ENCODE data around the gene INMT.

Gene INMT

GRCh38 chr7:30778255-30779025, 26.5 kb downstream of the INMT start:
- Mint-ChIP-seq H3K27ac (no peak overlapping the region), H3K27me3 (no peaks in the 10 kb centered on the region), H3K36me3 (ENCODE audit: low read depth) (peaks cover 15% of the 10 kb centered on the region), H3K4me1 (ENCODE audit: low read depth) (peaks cover 5% of the 10 kb centered on the region), H3K4me3 (no peak overlapping the region), H3K9me3 (no peaks in the 10 kb centered on the region)

GRCh38 chr7:30779574-30779973, 27.6 kb downstream of the INMT start:
- H3K27me3 Mint-ChIP-seq, result no peaks in the 10 kb centered on the region
- peaks cover 16% of the 10 kb centered on the region for H3K36me3 Mint-ChIP-seq (ENCODE audit: low read depth)
- H3K9me3 Mint-ChIP-seq, result no peaks in the 10 kb centered on the region
- no peak overlapping the region for H3K4me3 Mint-ChIP-seq
- peaks cover 5% of the 10 kb centered on the region for H3K4me1 Mint-ChIP-seq (ENCODE audit: low read depth)
- H3K27ac Mint-ChIP-seq, result no peak overlapping the region

GRCh38 chr7:30780941-30781340, 29.0 kb downstream of the INMT start:
- Mint-ChIP-seq H3K4me1 (ENCODE audit: low read depth) (peaks cover 5% of the 10 kb centered on the region), H3K4me3 (no peak overlapping the region), H3K36me3 (ENCODE audit: low read depth) (peaks cover 16% of the 10 kb centered on the region), H3K27ac (no peak overlapping the region), H3K9me3 (no peaks in the 10 kb centered on the region), H3K27me3 (no peaks in the 10 kb centered on the region)

DNA sequence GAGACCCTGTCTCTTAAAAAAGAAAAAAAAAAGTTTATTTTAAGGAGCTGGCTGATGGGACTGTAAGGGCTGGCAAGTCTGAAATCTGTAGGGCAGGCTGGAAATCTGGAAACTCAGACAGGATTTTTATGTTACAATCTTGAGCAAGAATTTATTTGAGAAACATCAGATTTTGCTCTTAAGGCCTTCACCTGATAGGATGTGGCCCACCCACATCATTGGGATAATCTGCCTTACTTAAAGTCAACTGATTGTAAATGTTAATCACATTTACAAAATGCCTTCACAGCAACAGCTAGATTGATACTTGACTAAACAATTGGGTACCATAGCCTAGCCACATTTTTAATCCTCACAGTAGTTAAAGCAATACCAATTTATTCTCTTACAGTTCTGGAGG, 30.8 kb downstream of the INMT start:
- Mint-ChIP-seq H3K4me3 (no peak overlapping the region), H3K27me3 (no peaks in the 10 kb centered on the region), H3K9me3 (no peaks in the 10 kb centered on the region), H3K36me3 (ENCODE audit: low read depth) (peaks cover 16% of the 10 kb centered on the region), H3K27ac (no peak overlapping the region), H3K4me1 (ENCODE audit: low read depth) (peaks cover 5% of the 10 kb centered on the region)

- no peaks in the 10 kb centered on the region for H3K9me3 Mint-ChIP-seq
- no peak overlapping the region for H3K4me3 Mint-ChIP-seq
- peaks cover 16% of the 10 kb centered on the region for H3K36me3 Mint-ChIP-seq (ENCODE audit: low read depth)
- no peak overlapping the region for H3K27ac Mint-ChIP-seq
- H3K27me3 Mint-ChIP-seq, result no peaks in the 10 kb centered on the region
- H3K4me1 Mint-ChIP-seq (ENCODE audit: low read depth), result no peaks in the 10 kb centered on the region
These were observed 33.9 kb downstream of the INMT start for GRCh38 chr7:30785786-30786185.

- H3K4me3 Mint-ChIP-seq, result no peak overlapping the region
- no peaks in the 10 kb centered on the region for H3K9me3 Mint-ChIP-seq
- H3K27ac Mint-ChIP-seq, result no peak overlapping the region
- no peaks in the 10 kb centered on the region for H3K4me1 Mint-ChIP-seq (ENCODE audit: low read depth)
- no peaks in the 10 kb centered on the region for H3K27me3 Mint-ChIP-seq
- H3K36me3 Mint-ChIP-seq (ENCODE audit: low read depth), result peaks cover 11% of the 10 kb centered on the region
These were observed 35.6 kb downstream of the INMT start for GRCh38 chr7:30787486-30787885.

GRCh38 chr7:30788640-30789333, 36.9 kb downstream of the INMT start:
- H3K36me3 Mint-ChIP-seq (ENCODE audit: low read depth), result peaks cover 3% of the 10 kb centered on the region
- no peaks in the 10 kb centered on the region for H3K9me3 Mint-ChIP-seq
- no peak overlapping the region for H3K27ac Mint-ChIP-seq
- H3K4me3 Mint-ChIP-seq, result no peak overlapping the region
- H3K4me1 Mint-ChIP-seq (ENCODE audit: low read depth), result no peaks in the 10 kb centered on the region
- H3K27me3 Mint-ChIP-seq, result no peaks in the 10 kb centered on the region

GRCh38 chr7:30789334-30789711, 37.4 kb downstream of the INMT start:
- H3K4me1 Mint-ChIP-seq (ENCODE audit: low read depth), result no peaks in the 10 kb centered on the region
- H3K4me3 Mint-ChIP-seq, result no peak overlapping the region
- H3K27ac Mint-ChIP-seq, result no peak overlapping the region
- no peaks in the 10 kb centered on the region for H3K9me3 Mint-ChIP-seq
- H3K27me3 Mint-ChIP-seq, result no peaks in the 10 kb centered on the region
- peaks cover 3% of the 10 kb centered on the region for H3K36me3 Mint-ChIP-seq (ENCODE audit: low read depth)

GRCh38 chr7:30790356-30790755, 38.4 kb downstream of the INMT start:
- Mint-ChIP-seq H3K4me3 (no peak overlapping the region), H3K27ac (no peak overlapping the region), H3K36me3 (ENCODE audit: low read depth) (peaks cover 3% of the 10 kb centered on the region), H3K4me1 (ENCODE audit: low read depth) (no peaks in the 10 kb centered on the region), H3K27me3 (no peaks in the 10 kb centered on the region), H3K9me3 (no peaks in the 10 kb centered on the region)

GRCh38 chr7:30791114-30791513, 39.2 kb downstream of the INMT start:
- no peaks in the 10 kb centered on the region for H3K9me3 Mint-ChIP-seq
- no peaks in the 10 kb centered on the region for H3K27me3 Mint-ChIP-seq
- H3K4me3 Mint-ChIP-seq, result no peak overlapping the region
- H3K4me1 Mint-ChIP-seq (ENCODE audit: low read depth), result no peaks in the 10 kb centered on the region
- H3K27ac Mint-ChIP-seq, result no peak overlapping the region
- peaks cover 3% of the 10 kb centered on the region for H3K36me3 Mint-ChIP-seq (ENCODE audit: low read depth)

DNA sequence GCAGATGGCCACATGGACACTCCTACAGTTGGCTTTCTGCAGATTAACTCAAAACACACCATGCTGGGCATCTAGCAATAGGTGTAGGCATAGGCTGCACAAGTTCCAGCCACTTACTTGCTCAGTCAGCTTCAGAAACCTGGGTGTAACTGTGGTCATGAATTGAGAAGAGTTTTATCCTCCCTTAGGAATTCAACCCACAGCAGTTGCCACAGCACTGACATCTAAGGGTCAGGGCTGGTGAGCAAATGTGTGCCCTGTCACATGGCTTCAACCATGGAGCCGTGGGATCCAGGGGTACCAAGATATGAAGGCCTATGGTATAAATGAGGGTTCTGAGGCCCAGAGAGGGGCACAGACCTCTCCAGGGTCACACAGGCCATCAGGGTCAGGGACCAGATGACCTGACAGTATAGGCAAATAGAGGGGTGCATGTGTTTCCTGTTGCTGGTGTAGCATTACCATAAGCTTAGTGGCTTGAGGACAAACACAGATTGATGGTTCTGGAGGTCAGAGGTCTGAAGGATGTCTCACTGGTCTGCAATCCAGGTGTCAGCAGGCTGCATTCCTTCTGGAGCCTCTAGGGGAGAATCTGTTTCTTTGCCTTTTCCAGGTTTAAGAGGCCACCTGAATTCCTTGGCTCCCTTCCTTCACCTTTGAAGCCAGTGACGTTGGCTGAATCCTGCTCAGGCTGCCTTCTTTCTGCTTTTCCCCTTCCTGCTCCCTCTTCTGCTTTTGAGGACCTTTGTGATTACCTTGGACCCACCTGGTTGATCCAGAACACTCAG, 43.4 kb downstream of the INMT start:
- peaks cover 6% of the 10 kb centered on the region for H3K4me1 Mint-ChIP-seq (ENCODE audit: low read depth)
- no peaks in the 10 kb centered on the region for H3K27me3 Mint-ChIP-seq
- H3K36me3 Mint-ChIP-seq (ENCODE audit: low read depth), result peaks cover 3% of the 10 kb centered on the region
- no peak overlapping the region for H3K4me3 Mint-ChIP-seq
- no peaks in the 10 kb centered on the region for H3K9me3 Mint-ChIP-seq
- H3K27ac Mint-ChIP-seq, result no peak overlapping the region

- Mint-ChIP-seq H3K36me3 (ENCODE audit: low read depth) (peaks cover 3% of the 10 kb centered on the region), H3K4me1 (ENCODE audit: low read depth) (peaks cover 6% of the 10 kb centered on the region), H3K27me3 (no peaks in the 10 kb centered on the region), H3K4me3 (no peak overlapping the region), H3K27ac (no peak overlapping the region), H3K9me3 (no peaks in the 10 kb centered on the region)
These were observed 44.4 kb downstream of the INMT start for GRCh38 chr7:30796105-30796869.

GRCh38 chr7:30797176-30798040, 45.5 kb downstream of the INMT start:
- Mint-ChIP-seq H3K9me3 (no peaks in the 10 kb centered on the region), H3K27ac (no peak overlapping the region), H3K27me3 (no peaks in the 10 kb centered on the region), H3K4me1 (ENCODE audit: low read depth) (peaks cover 6% of the 10 kb centered on the region), H3K4me3 (no peak overlapping the region), H3K36me3 (ENCODE audit: low read depth) (peaks cover 3% of the 10 kb centered on the region)

Data from stimulated activated naive CD8-positive, alpha-beta T cell treated with anti-CD3 and anti-CD28 coated beads, Interleukin-15, Interleukin-2, amounts not matched to agents 100 ng/mL and 50 ng/mL, for 24 hours (primary cell).